BLaER1 (cell line): ENCODE measurements around the gene ACTRT3.
A peak's percentile ranks its signal among the peaks of the same experiment; 100 is the strongest.

Experiments used
- H3K27ac ChIP-seq: shearing (Covaris generic); formaldehyde crosslinking; 2 replicates; pipeline ENCODE4 v1.8.1; 2022
- H3K27me3 ChIP-seq: shearing (Covaris generic); formaldehyde crosslinking; 2 replicates; pipeline ENCODE4 v1.8.1; 2022
- H3K36me3 ChIP-seq: shearing (Covaris generic); formaldehyde crosslinking; 2 replicates; pipeline ENCODE4 v1.8.1; 2022
- H3K4me1 ChIP-seq: shearing (Covaris generic); formaldehyde crosslinking; 2 replicates; pipeline ENCODE4 v1.8.1; 2022
- H3K4me2 ChIP-seq: shearing (Covaris generic); formaldehyde crosslinking; 2 replicates; pipeline ENCODE4 v1.8.1; 2022
- H3K4me3 ChIP-seq: shearing (Covaris generic); formaldehyde crosslinking; 2 replicates; pipeline ENCODE4 v1.8.1; 2022
- H3K9ac ChIP-seq: shearing (Covaris generic); formaldehyde crosslinking; 2 replicates; pipeline ENCODE4 v1.8.1; 2022
- H3K9me3 ChIP-seq: shearing (Covaris generic); formaldehyde crosslinking; 2 replicates; pipeline ENCODE4 v1.8.1; 2022
- H4K20me1 ChIP-seq: shearing (Covaris generic); formaldehyde crosslinking; 2 replicates; pipeline ENCODE4 v1.8.1; 2022
- Cebpa-rat ChIP-seq: shearing (Covaris generic); IDR thresholded peaks from 2 replicates; pipeline ENCODE4 v1.8.1; 2022

Gene ACTRT3

GRCh38 chr3:169804681-169805080 lies 35.3 kb upstream of the ACTRT3 start:
- Histone ChIP-seq H3K9me3 (no peaks in the 10 kb centered on the region), H4K20me1 (no peaks in the 10 kb centered on the region), H3K4me1 (no peaks in the 10 kb centered on the region), H3K36me3 (peaks cover 51% of the 10 kb centered on the region), H3K4me3 (no peak overlapping the region), H3K27me3 (no peaks in the 10 kb centered on the region), H3K4me2 (no peak overlapping the region), H3K9ac (no peak overlapping the region), H3K27ac (no peak overlapping the region)
- no peak for TF ChIP-seq Cebpa-rat

- H3K4me2 ChIP-seq: no peak overlapping the region
- H3K9me3 ChIP-seq: no peaks in the 10 kb centered on the region
- no peaks in the 10 kb centered on the region for H3K4me1 ChIP-seq
- no peak for TF ChIP-seq Cebpa-rat
- H3K36me3 ChIP-seq: peaks cover 40% of the 10 kb centered on the region
- H3K4me3 ChIP-seq: no peak overlapping the region
- no peaks in the 10 kb centered on the region for H4K20me1 ChIP-seq
- H3K27ac ChIP-seq: no peak overlapping the region
- H3K9ac ChIP-seq: no peak overlapping the region
- H3K27me3 ChIP-seq: no peaks in the 10 kb centered on the region
Observed at GRCh38 chr3:169792359-169792758, 23.0 kb upstream of the ACTRT3 start.

- no peak for TF ChIP-seq Cebpa-rat
- no peak overlapping the region for H3K4me3 ChIP-seq
- H3K4me1 ChIP-seq: no peaks in the 10 kb centered on the region
- no peaks in the 10 kb centered on the region for H3K27me3 ChIP-seq
- no peaks in the 10 kb centered on the region for H4K20me1 ChIP-seq
- peaks cover 52% of the 10 kb centered on the region for H3K36me3 ChIP-seq
- H3K9ac ChIP-seq: no peak overlapping the region
- H3K9me3 ChIP-seq: no peaks in the 10 kb centered on the region
- no peak overlapping the region for H3K27ac ChIP-seq
- no peak overlapping the region for H3K4me2 ChIP-seq
Observed at GRCh38 chr3:169790687-169791429, 21.5 kb upstream of the ACTRT3 start.

GRCh38 chr3:169790219-169790618 lies 20.9 kb upstream of the ACTRT3 start:
- Histone ChIP-seq H3K4me2 (no peak overlapping the region), H3K9me3 (no peaks in the 10 kb centered on the region), H3K27me3 (no peaks in the 10 kb centered on the region), H4K20me1 (no peaks in the 10 kb centered on the region), H3K4me1 (no peaks in the 10 kb centered on the region), H3K4me3 (no peak overlapping the region), H3K36me3 (peaks cover 58% of the 10 kb centered on the region), H3K27ac (no peak overlapping the region), H3K9ac (no peak overlapping the region)
- no peak for TF ChIP-seq Cebpa-rat

- H3K4me2 ChIP-seq: no peak overlapping the region
- no peak overlapping the region for H3K4me3 ChIP-seq
- no peaks in the 10 kb centered on the region for H4K20me1 ChIP-seq
- H3K27ac ChIP-seq: no peak overlapping the region
- no peak overlapping the region for H3K9ac ChIP-seq
- no peaks in the 10 kb centered on the region for H3K27me3 ChIP-seq
- no peak for TF ChIP-seq Cebpa-rat
- no peaks in the 10 kb centered on the region for H3K9me3 ChIP-seq
- H3K4me1 ChIP-seq: no peaks in the 10 kb centered on the region
- peaks cover 59% of the 10 kb centered on the region for H3K36me3 ChIP-seq
Observed at GRCh38 chr3:169787791-169788190, 18.4 kb upstream of the ACTRT3 start.

- no peaks in the 10 kb centered on the region for H3K9me3 ChIP-seq
- TF ChIP-seq Cebpa-rat: no peak
- H4K20me1 ChIP-seq: 0 out of 2 replicates have a peak, but pooled peaks cover 5% of the 10 kb centered on the region
- H3K9ac ChIP-seq: no peak overlapping the region
- no peak overlapping the region for H3K4me2 ChIP-seq
- no peak overlapping the region for H3K4me3 ChIP-seq
- H3K36me3 ChIP-seq: peaks cover 59% of the 10 kb centered on the region
- H3K27ac ChIP-seq: no peak overlapping the region
- H3K4me1 ChIP-seq: no peaks in the 10 kb centered on the region
- H3K27me3 ChIP-seq: no peaks in the 10 kb centered on the region
Observed at GRCh38 chr3:169787120-169787519, 17.8 kb upstream of the ACTRT3 start.

GRCh38 chr3:169781209-169781855 lies 12.0 kb upstream of the ACTRT3 start:
- H3K27ac ChIP-seq: no peak overlapping the region
- no peaks in the 10 kb centered on the region for H3K27me3 ChIP-seq
- peaks cover 82% of the 10 kb centered on the region for H3K36me3 ChIP-seq
- no peak for TF ChIP-seq Cebpa-rat
- H3K4me1 ChIP-seq: no peaks in the 10 kb centered on the region
- no peak overlapping the region for H3K4me2 ChIP-seq
- H3K9me3 ChIP-seq: no peaks in the 10 kb centered on the region
- H4K20me1 ChIP-seq: peaks cover 28% of the 10 kb centered on the region; the same call in 1 of the 2 replicates
- no peak overlapping the region for H3K9ac ChIP-seq
- H3K4me3 ChIP-seq: no peak overlapping the region

GRCh38 chr3:169780742-169781141 lies 11.4 kb upstream of the ACTRT3 start:
- Histone ChIP-seq H3K27ac (no peak overlapping the region), H3K4me2 (no peak overlapping the region), H4K20me1 (peaks cover 28% of the 10 kb centered on the region; the same call in 1 of the 2 replicates), H3K9me3 (no peaks in the 10 kb centered on the region), H3K9ac (no peak overlapping the region), H3K36me3 (peaks cover 82% of the 10 kb centered on the region), H3K27me3 (no peaks in the 10 kb centered on the region), H3K4me3 (no peak overlapping the region), H3K4me1 (peaks cover 5% of the 10 kb centered on the region)
- TF ChIP-seq Cebpa-rat: no peak

- Histone ChIP-seq H3K4me3 (no peak overlapping the region), H3K9ac (no peak overlapping the region), H4K20me1 (peaks cover 37% of the 10 kb centered on the region; the same call in 1 of the 2 replicates), H3K27me3 (no peaks in the 10 kb centered on the region), H3K9me3 (no peaks in the 10 kb centered on the region), H3K4me1 (peaks cover 26% of the 10 kb centered on the region), H3K36me3 (peaks cover 78% of the 10 kb centered on the region), H3K4me2 (no peak overlapping the region), H3K27ac (no peak overlapping the region)
- TF ChIP-seq Cebpa-rat: no peak
Observed at GRCh38 chr3:169777822-169778221, 8.5 kb upstream of the ACTRT3 start.

GRCh38 chr3:169774186-169774585 lies 4.8 kb upstream of the ACTRT3 start:
- Histone ChIP-seq H3K4me1 (peaks cover 26% of the 10 kb centered on the region), H3K9ac (peak overlapping the region; percentile 91), H3K4me2 (peak overlapping the region; percentile 82), H3K36me3 (peaks cover 42% of the 10 kb centered on the region), H3K27ac (no peak overlapping the region), H3K27me3 (peaks cover 6% of the 10 kb centered on the region; the same call in 1 of the 2 replicates), H3K9me3 (no peaks in the 10 kb centered on the region), H3K4me3 (peak overlapping the region; percentile 76), H4K20me1 (peaks cover 17% of the 10 kb centered on the region; the same call in 1 of the 2 replicates)
- TF ChIP-seq Cebpa-rat: no peak
